PC-9 (cell line): Measurements from ENCODE around the gene TULP4. TPM values are rescaled to one million over a fixed set of nuclear protein-coding genes. Genes with fewer than 3 reads are reported as not detected.
"Not testable (repeated sequence)": the region's sequence is repeated elsewhere in the genome, so short reads cannot be mapped to it uniquely, and the experiment has no call there.

ENCODE experiments used
- BruUV-seq: library from RNA; stranded (reverse); fragments of 400-500 nt; replicated peaks from 2 replicates; lab custom pipeline; 2021; lab: Mats Ljungman, UMichigan
- CTCF ChIA-PET: fragments of 300-600 bp; sonication (Branson Sonifier 250); formaldehyde crosslinking; loops from one replicate; lab custom pipeline; 2022; ENCODE audit warnings: antibody characterized with exemption; lab: Charles Lee
- POLR2A ChIA-PET: fragments of 300-600 bp; sonication (Branson Sonifier 250); formaldehyde crosslinking; loops from one replicate; lab custom pipeline; 2022; ENCODE audit warnings: antibody characterized with exemption; ENCODE audit not compliant: unreplicated experiment; lab: Charles Lee
- DNase-seq, 2 experiments: peaks; one replicate each; pipeline versions ENCODE4 v3.0.0 to v3.0.0-alpha.2; 2015 to 2022; ENCODE audit warnings: mixed read lengths in 1 of 2
- H2AFZ ChIP-seq: fragments of 200-600 bp; sonication (generic); 2 replicates; pipeline ENCODE4 v1.8.1; 2017; ENCODE audit warnings: antibody characterized with exemption
- H3F3A ChIP-seq: fragments of 200-600 bp; sonication (generic); 2 replicates; pipeline ENCODE4 v1.8.1; 2017; ENCODE audit warnings: antibody characterized with exemption, mild to moderate bottlenecking, low read depth; ENCODE audit not compliant: insufficient read depth
- H3K27ac ChIP-seq: fragments of 200-600 bp; sonication (generic); 2 replicates; pipeline ENCODE4 v1.6.1; 2016; ENCODE audit warnings: mixed run types
- H3K27me3 ChIP-seq: fragments of 200-600 bp; sonication (generic); 2 replicates; pipeline ENCODE4 v1.6.1; 2016; ENCODE audit warnings: low read depth, mixed run types; ENCODE audit not compliant: insufficient read depth
- H3K36me3 ChIP-seq: fragments of 200-600 bp; sonication (generic); 2 replicates; pipeline ENCODE4 v1.6.1; 2016; ENCODE audit warnings: low read depth, mixed run types
- H3K4me1 ChIP-seq: fragments of 200-600 bp; sonication (generic); replicated peaks from 2 replicates; pipeline ENCODE4 v1.6.1; 2016; ENCODE audit warnings: mixed run types; ENCODE audit not compliant: insufficient read depth
- H3K4me2 ChIP-seq: fragments of 200-600 bp; sonication (generic); 2 replicates; pipeline ENCODE4 v1.6.1; 2017; ENCODE audit warnings: mixed run types
- H3K4me3 ChIP-seq: fragments of 200-600 bp; sonication (generic); 2 replicates; pipeline ENCODE4 v1.6.1; 2016; ENCODE audit warnings: mixed run types
- H3K79me2 ChIP-seq: fragments of 200-600 bp; sonication (generic); 2 replicates; pipeline ENCODE4 v1.6.1; 2017; ENCODE audit warnings: low read depth, mixed run types
- H3K9me2 ChIP-seq: fragments of 200-600 bp; sonication (generic); 2 replicates; pipeline ENCODE4 v1.8.1; 2017; ENCODE audit warnings: mild to moderate bottlenecking; ENCODE audit not compliant: insufficient read depth
- H3K9me3 ChIP-seq: fragments of 200-600 bp; sonication (generic); 2 replicates; pipeline ENCODE4 v1.8.1; 2016; ENCODE audit warnings: low read depth; ENCODE audit not compliant: insufficient read depth
- H4K20me1 ChIP-seq: fragments of 200-600 bp; sonication (generic); 2 replicates; pipeline ENCODE4 v1.8.1; 2017; ENCODE audit not compliant: insufficient read depth
- EZH2 ChIP-seq: fragments of 200-600 bp; sonication (generic); IDR thresholded peaks from 2 replicates; pipeline ENCODE4 v1.8.0; 2017; ENCODE audit warnings: antibody characterized with exemption, low read depth
- intact Hi-C: fragments of 100-400 bp; cut with micrococcal nuclease; formaldehyde crosslinking; loops from one replicate; pipeline ENCODE4 v1.10.0; 2022; ENCODE audit not compliant: unreplicated experiment
- total RNA-seq: library from RNA; stranded (reverse); gene quantifications from 2 replicates; pipeline ENCODE4 v1.2.3, GENCODE V29; 2021
- TF ChIP-seq, protein P1 (sequence below): fragments of 200-600 bp; sonication (generic); conservative IDR thresholded peaks from 2 replicates; pipeline ENCODE4 v1.6.1; 2017; ENCODE audit warnings: mixed run types, antibody characterized with exemption, mild to moderate bottlenecking, moderate library complexity

The TULP4 gene
- total RNA-seq, 1 experiment from 2014 or later: 34.0 TPM

DNA sequence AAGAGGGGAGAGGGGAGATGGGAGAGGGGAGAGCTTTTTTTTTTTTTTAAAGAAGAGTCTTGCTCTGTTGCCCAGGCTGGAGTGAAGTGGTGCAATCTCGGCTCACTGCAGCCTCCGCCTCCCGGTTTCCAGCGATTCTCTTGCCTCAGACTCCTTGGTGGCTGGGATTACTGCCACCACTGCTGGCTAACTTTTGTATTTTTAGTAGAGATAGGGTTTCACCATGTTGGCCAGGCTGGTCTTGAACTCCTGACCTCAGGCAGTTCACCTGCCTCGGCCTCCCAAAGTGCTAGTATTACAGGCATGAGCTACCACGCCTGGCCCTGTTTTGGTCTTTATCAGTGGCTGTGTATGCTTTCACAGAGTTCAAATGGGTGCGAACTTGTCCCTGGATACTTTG is 38.5 kb downstream of the TULP4 start:
- H3K9me3 ChIP-seq, H3K4me2 ChIP-seq, H3K4me1 ChIP-seq, H3K27ac ChIP-seq, H3F3A ChIP-seq, CTCF ChIA-PET, H3K4me3 ChIP-seq, H3K36me3 ChIP-seq, DNase-seq, H2AFZ ChIP-seq, POLR2A ChIA-PET, H3K79me2 ChIP-seq, BruUV-seq, intact Hi-C loops, H3K9me2 ChIP-seq, H3K27me3 ChIP-seq, H4K20me1 ChIP-seq: not testable (repeated sequence)

DNA sequence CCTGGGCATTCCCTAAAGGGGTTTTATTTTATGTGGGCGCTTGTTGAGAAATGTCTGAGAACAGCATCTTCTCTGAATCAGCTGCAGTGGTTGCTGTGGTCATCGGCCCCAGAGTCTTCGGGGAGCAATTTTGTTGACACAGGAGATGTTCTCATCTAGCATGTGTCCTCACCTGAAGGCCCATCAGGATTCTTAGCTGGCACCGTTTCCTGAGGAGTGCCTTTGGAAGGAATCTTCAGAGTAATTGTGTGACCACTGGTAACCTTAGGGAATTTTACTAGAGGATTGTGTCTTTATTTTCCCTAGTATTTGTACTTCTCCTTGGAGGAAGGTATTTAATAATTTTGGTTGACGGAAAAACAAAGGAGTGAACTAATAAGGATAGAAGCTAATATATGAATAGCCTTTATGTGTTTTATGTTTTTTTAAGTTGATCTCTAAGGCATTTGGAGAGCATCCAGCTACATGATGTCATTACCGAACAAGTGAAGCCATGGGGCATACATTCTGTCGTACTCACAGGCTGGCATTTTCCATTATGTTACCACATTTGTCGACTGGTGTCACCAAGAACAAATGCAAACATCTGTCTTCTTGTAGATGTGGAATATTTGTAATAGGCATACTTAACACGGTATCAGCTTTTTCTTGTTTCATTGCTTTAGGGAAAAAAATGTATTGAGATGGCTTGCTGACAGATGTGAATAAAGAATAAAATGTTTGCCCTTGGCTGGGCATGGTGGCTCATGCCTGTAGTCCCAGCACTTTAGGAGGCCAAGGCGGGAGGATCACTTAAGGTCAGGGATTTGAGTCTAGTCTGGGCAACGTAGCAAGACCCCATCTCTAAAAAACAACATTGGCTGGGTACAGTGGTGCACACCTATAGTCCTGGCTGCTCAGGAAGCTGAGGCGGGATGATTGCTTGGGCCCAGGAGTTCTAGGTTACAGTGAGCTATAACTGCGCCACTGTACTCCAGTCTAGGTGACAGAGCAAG is 41.9 kb downstream of the TULP4 start:
- no peaks in the 10 kb centered on the region for H3K27me3 ChIP-seq
- no peaks in the 10 kb centered on the region for H3K79me2 ChIP-seq
- H4K20me1 ChIP-seq: no peaks in the 10 kb centered on the region; the same call in 1 of the 2 replicates
- no peak for DNase-seq
- no TSS peak for BruUV-seq
- no peaks in the 10 kb centered on the region for H3K4me1 ChIP-seq
- H3K27ac ChIP-seq: no peak overlapping the region
- no peaks in the 10 kb centered on the region for H3K9me3 ChIP-seq
- ChIA-PET CTCF (no interaction called here), POLR2A (no interaction called here)
- no peaks in the 10 kb centered on the region for H3K36me3 ChIP-seq
- intact Hi-C loops: no loop called here
- H3F3A ChIP-seq: no peaks in the 10 kb centered on the region; the same call in 1 of the 2 replicates
- no peak overlapping the region for H3K4me2 ChIP-seq
- no peak overlapping the region for H3K4me3 ChIP-seq
- no peak overlapping the region for H2AFZ ChIP-seq
- no peak for TF ChIP-seq EZH2
- TF ChIP-seq, protein P1, sequence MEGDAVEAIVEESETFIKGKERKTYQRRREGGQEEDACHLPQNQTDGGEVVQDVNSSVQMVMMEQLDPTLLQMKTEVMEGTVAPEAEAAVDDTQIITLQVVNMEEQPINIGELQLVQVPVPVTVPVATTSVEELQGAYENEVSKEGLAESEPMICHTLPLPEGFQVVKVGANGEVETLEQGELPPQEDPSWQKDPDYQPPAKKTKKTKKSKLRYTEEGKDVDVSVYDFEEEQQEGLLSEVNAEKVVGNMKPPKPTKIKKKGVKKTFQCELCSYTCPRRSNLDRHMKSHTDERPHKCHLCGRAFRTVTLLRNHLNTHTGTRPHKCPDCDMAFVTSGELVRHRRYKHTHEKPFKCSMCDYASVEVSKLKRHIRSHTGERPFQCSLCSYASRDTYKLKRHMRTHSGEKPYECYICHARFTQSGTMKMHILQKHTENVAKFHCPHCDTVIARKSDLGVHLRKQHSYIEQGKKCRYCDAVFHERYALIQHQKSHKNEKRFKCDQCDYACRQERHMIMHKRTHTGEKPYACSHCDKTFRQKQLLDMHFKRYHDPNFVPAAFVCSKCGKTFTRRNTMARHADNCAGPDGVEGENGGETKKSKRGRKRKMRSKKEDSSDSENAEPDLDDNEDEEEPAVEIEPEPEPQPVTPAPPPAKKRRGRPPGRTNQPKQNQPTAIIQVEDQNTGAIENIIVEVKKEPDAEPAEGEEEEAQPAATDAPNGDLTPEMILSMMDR: no peak
- H3K9me2 ChIP-seq: no peaks in the 10 kb centered on the region

DNA sequence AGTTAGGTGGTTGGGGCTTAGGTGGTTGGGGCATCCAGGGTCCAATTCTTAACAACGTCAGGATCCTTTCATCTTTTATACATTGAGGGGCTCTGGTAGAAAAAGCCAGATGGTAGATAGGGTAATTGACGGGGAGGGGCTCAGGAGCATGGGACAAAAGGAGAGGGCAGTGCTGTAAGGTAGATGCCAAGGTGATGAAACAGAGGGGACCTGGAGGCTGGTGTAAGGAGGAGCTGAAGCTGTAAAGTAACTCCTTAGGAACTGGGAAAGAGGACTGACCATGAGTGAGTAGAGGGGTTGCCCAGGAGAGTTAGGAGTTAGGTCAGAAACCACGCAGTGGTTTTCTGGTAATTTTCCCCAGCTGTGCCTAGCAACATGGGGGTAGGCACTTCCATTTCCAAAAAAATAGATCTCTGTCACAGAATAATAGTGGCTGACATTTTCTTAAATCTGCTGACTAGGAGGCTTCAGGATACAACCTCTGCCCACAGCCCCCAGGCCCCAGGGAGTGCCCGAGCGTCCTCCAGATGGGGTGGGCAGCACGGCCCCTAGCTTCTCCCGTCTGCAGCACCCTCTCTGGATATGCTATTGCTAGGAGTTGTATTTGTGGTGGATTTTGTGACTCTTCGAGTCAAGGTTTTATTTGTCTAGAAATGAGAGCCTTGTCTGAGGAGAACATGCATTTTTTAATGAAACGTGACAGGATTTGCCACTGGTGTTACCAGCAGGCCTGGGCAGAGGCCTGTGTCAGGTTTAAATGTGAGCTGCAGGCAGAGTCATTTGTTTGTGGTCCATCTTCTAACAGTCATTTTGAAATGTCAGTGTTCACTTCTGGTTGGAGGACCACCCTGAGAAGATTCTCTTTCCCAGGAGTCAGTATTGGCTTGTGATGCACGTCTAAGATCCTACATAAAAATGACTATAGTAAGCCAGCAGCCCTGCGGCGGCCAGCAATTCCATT is 44.6 kb downstream of the TULP4 start:
- H3K4me2 ChIP-seq: no peak overlapping the region
- no peak overlapping the region for H2AFZ ChIP-seq
- ChIA-PET CTCF (no interaction called here), POLR2A (no interaction called here)
- H3K79me2 ChIP-seq: no peaks in the 10 kb centered on the region
- no TSS peak for BruUV-seq
- DNase-seq: no peak
- no peak overlapping the region for H3K4me3 ChIP-seq
- no peaks in the 10 kb centered on the region for H3K36me3 ChIP-seq
- H3K27me3 ChIP-seq: no peaks in the 10 kb centered on the region
- H3K9me3 ChIP-seq: no peaks in the 10 kb centered on the region
- no peaks in the 10 kb centered on the region for H3K4me1 ChIP-seq
- no peaks in the 10 kb centered on the region for H3K9me2 ChIP-seq
- no peak for TF ChIP-seq EZH2
- TF ChIP-seq, protein P1: no peak
- no peak overlapping the region for H3K27ac ChIP-seq
- no peaks in the 10 kb centered on the region; the same call in 1 of the 2 replicates for H3F3A ChIP-seq
- intact Hi-C loops: no loop called here
- H4K20me1 ChIP-seq: no peaks in the 10 kb centered on the region; the same call in 1 of the 2 replicates
